GM21528 (cell line): ENCODE measurements around the gene CEACAM16.

Experiments used
- ATAC-seq: cut with Tn5 transposase; IDR thresholded peaks from one replicate; pipeline ENCODE4 v1.9.1; 2021; ENCODE audit warnings: mild to moderate bottlenecking, moderate library complexity; ENCODE audit not compliant: unreplicated experiment, low FRiP score

Gene CEACAM16

DNA sequence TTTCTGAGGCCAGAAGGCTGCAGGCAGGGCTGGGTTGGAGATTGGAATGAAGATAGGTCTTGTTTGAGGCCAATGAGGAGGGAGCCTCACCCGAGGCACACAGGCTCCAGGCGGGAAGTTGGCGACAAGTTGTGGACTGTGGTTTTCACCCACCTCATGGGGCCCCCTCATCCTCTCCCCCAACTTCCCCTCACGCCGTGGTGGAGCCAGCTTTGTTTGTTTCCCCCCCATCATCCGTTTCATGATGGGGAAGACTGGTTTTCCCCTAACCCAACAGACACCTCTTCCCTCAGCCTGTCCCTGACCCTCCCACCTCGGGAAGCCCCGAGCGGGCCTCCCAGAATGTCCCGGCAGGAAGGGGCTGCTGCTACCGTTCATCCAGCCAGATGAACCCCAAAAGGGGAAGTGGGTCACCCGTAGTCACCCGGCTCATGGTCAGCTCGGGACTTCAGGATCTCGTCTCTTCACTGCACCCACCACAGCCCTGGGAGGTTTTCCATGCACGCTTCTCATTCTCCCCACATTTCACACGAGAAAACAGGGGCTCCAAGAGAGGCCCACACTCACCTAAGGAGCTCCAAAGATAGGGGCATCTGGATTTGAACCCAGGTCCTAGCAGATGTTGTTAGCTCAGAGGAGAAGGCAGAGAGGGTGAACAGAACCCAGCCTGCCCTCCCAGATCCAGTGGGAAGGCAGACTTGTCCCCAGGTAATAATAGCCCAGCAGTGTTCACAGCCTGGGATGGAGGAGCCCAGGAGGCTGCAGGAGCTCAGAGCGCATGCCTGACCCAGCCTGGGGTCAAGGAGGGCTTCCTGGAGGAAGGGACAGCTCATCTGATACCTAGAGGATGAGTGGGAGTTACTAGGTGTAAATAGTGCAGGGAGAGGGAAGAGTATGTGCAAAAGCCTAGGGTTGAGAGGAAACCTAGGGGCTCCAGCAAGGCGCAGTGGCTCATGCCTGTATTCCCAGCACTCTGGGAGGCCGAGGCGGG is 23.5 kb downstream of the CEACAM16 start:
- ATAC-seq, result no peak

DNA sequence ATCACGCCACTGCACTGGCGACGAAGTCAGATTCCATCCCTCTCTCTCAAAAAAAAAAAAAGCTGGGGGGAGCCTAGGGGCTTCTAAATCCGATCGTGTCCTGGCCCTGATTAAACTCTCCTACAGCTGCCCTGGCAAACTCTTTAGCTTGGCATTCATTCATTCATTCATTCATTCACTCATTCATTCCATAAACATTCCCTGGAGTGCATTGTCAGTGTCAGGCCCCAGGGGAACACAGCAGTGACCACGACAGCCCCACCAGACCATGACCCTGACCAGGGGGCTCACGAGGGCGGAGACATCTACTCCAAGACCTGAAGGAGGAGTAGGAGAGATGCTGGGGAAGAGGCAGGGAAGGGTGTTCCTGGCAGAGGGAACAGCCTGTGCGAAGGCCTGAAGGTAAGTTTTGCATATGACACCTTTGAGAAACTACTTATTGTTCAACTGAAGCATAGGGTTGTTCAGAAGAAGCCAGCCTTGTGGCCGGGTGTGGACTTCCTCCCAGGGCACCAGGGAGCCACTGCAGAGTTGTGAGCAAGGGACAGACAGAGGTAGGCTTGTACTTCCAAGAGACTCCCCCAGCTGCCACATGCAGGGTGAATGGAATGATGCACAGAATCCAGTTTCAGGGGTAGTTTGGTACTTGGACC is 24.5 kb downstream of the CEACAM16 start:
- no peak for ATAC-seq

DNA sequence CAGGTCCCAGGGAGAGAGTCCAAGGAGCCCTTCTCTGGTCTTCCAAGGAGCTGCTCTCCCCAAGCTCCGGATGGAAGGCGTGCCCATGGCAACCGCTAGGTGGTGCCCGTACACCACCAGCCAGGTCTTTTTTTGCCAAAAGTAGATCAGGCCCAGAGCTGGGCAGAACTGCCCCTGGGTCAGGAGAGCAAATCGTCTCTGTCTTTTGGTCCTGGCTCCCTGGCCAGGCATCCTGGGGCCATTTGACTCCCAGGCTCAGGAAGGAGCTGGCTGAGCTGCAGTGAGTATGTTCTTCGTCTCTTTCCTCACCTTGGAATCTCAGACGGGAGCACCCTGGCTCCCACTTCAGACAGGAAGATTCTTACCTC is 25.0 kb downstream of the CEACAM16 start:
- no peak for ATAC-seq

DNA sequence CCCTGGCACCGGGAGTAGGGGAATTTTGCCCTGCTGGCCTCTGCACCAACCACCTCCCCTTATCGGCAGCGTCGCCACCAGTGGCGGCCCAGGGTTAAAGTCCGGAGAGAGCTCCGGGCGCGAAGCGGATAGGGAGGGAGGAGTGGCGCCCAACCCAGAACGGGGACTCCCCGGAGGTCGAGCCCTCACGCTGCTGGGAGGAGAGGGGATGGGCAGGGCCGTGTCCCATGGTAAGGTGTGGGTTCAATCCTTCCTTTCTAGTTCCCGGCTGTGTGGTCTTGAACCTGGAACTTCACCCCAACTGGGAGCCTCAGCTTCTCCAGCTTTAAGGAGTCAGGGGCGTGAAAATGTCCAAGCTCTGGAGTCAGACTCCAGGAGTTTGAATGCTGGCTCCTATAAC is 26.3 kb downstream of the CEACAM16 start:
- no peak for ATAC-seq

DNA sequence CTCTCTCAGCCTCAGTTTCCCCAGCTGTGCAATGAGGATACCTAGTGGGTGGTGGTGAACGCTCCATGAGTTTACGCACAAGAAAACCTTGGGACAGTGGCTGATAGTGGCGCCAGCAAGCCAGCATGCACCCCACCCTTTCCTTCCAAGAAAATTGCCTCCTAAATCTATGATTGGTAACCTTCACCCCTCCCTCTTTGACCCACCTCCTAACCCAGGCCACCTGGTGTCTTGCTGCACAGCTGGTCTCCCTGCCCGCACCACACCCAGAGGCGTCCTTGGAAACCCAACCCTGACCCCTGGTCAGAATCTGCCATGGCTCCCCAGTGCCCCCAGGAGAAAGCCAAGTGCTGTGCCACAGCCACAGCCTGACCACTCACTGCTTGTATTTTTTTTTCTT is 26.7 kb downstream of the CEACAM16 start:
- ATAC-seq, result no peak

DNA sequence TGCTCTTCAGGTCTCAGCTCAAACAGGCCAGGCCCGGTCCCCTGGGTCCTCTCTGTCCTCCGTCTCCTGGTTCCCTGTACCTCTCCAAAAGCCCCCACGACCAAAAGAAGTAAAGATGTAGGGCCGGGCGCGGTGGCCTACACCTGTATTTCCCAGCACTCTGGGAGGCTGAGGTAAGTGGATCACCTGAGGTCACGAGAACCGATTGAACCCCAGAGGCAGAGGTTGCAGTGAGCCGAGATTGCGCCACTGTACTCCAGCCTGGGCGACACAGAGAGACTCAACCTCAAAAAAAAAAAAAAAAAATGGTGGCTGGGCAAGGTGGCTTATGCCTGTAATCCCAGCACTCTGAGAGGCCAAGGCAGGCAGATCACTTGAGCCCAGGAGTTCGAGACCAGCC is 27.5 kb downstream of the CEACAM16 start:
- ATAC-seq, result no peak

DNA sequence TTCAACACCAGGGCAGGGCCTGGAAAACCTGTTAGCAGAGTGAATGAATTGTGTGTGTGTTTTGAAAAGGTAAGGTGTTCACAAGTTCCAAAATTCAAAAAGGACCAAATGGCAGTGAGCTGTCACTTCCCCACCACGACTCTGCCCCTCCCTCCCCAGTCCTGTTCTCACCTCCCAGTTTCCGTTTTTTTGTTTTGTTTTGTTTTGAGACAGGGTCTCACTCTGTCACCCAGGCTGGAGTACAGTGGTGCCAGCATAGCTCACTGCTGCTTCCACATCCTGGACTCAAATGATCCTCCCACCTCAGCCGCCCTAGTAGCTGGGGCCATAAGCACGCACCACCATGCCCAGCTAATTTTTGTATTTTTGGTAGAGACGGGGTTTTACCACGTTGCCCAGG is 29.2 kb downstream of the CEACAM16 start:
- ATAC-seq, result no peak

DNA sequence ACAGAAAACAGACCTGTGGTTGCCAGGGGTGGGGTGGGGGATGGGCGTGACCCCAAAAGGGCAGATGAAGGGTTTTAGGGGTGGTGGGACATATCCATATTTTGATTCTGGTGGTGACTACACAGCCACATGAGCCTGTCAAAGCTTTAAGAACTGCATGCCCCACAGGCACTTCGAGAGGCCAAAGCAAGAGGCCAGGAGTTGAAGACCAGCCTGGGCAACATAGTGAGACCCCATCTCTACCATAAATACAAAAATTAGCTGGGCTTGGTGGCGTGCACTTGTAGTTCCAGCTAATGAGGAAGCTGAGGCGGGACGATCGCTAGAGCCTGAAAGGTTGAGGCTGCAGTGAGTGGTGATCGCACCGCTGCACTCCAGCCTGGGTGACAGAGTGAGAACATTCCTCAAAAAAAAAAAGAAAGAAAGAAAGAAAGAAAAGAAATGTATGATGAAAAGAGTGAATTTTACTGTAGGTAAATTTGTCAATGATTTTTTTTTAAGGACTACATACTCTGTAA is 30.6 kb downstream of the CEACAM16 start:
- ATAC-seq, result no peak

DNA sequence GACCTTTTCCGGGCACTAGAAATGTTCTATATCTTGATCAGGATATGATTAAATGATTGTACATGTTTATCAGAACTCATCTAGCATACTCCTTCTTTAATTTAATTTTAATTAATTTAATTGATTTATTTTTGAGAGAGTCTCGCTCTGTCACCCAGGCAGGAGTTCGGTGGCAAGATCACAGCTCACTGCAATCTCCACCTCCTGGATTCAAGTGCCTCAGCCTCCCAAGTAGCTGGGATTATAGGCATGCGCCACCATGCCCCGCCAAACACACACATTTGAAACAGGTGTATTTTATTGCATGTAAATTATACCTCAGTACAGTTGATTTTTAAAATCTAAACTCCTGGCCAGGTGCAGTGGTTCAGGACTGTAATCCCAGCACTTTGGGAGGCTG is 32.1 kb downstream of the CEACAM16 start:
- ATAC-seq, result no peak

DNA sequence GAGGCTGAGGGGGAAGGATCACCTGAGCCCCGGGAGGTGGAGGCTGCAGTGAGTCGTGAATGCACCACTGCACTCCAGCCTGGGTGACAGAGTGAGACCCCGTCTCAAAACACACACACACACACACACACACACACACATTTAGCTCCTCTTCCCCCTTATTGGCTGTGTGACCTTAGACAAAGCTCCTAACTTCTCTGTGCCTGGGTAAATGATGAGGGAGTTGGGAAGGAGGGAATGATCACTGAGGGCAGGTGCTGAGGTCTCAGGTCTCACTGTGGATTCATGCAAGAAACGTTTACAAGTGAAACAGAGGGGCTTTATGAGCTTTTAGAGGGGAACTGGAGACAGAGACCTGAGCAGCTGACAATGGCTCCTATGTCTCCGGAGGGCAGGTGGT is 32.7 kb downstream of the CEACAM16 start:
- ATAC-seq, result no peak

DNA sequence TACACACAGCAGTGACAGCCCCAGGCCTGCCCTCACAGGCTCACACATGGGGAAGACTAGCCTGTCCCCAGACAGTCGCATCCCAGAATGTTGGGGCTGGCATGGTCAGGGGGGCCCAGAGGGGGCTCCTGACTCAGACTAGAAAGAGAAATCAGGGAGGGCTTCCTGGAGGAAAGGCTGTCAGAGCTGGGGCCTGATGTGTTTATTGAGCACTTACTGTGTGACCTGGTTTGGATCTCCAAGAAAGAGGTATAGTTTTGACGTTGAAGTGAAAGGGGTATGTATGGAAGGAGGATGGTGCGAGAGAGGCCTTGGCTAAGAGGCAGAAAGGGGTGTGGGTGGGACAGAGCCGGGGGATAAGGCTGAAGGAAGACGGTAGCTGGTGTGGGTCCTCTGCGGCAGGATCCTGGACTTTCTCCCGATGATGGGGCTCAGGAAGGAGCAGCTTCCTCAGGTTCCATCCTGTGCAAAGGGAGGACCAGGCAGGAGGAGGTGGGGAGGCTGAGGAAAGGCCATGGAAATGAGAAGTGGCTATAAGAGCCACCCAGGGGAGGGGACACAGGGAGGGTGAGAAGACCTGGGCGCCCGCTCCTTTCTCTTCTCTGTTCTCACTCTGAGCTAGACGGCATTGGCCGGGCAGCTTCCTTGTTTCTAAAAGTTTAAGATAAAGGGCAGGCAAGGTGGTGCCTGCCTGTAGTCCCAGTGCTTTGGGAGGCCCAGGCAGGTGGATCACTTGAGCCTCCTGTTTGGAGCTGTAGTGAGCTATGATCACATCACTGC is 33.5 kb downstream of the CEACAM16 start:
- no peak for ATAC-seq

DNA sequence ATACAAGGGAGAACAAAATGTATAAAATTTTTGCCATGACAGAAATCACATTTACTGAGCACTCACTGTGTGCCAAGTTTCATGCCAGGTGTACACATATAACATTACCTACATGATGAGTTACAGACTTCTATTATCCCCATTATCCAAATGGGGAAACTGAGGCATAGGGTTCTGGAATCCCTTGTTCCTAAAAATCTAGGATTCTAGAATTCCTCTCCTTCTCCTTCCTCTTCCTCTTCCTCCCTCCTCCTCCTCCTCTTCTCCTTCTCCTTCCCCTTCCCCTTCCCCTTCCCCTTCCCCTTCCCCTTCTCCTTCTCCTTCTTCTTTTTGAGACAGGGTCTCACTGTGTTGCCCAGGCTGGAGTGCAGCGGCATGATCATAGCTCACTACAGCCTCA is 35.4 kb downstream of the CEACAM16 start:
- ATAC-seq, result no peak

DNA sequence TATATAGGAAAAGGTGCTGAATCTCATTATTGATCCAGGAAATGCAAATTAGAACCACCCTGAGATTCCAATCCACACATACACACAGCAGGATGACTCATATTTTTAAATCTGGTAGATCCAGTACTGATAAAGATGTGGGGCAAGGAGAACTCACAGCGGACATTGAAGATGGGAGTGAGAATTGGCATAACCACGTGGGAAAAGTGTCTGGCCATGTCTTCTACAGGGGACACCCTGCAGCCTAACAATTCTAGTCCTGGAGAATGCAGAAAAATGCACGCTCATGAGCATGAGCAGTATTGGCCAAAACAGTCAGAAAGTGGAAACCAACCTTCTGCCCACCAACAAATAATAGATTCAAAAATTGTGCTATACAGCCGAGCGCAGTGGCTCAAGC is 36.1 kb downstream of the CEACAM16 start:
- ATAC-seq, result no peak

DNA sequence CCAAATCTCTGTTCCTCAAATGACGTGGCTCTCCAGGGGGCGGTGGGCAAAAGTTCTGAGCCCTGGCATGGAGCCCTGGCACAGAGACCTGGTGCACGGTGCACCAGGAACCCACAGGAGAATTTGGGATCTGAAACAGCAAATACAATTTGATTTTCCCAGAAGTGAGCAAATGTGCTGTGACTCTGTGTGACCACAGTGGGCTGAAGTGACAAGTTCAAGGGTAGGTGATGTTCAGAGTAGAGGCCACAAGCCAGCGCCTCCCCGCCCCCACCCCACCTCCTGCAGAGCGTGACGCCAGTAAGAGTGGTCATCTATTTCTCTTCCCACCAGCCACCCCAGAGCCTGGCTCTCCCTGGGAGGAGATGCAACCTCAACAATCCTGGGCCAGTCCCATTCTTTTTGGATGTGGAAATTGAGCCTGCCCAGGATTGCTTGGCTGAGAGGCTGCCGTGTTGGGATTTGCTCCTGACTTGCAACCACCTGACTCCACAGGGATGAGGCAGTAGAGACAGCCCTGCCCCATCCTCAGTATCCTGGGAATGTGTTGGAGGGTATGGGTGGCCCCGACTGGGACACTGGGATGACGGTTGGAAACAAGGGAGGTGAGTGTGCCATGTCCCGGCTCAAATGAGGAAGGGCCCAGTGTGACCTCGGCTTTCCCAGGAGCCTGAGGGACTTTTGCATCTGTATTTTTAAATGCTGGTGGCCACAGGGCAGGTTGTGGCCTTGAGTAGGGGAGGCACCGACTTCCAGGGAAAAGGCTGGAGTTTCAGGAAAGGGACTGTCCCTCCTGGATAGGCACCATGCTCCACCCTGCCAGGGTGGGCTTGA is 38.5 kb downstream of the CEACAM16 start:
- ATAC-seq, result no peak

DNA sequence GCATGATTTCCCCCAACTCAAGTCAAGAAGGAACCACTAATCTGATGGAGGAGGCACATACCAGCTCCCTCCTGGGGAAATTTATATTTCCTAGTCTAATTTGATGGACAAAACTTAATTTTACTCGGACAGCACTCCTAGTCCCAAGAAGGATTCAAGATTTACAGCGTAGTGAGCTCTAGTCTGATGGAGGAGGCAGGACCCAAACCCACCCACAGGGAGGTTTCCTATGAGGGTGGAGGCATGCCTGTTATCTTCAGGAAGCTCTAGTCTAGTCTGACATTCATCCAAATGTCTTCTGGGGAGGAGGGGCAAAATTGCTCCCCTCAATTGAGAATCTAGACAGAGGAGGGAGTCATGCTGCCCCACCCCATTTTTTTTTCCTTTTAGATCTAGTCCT is 39.2 kb downstream of the CEACAM16 start:
- ATAC-seq, result no peak

DNA sequence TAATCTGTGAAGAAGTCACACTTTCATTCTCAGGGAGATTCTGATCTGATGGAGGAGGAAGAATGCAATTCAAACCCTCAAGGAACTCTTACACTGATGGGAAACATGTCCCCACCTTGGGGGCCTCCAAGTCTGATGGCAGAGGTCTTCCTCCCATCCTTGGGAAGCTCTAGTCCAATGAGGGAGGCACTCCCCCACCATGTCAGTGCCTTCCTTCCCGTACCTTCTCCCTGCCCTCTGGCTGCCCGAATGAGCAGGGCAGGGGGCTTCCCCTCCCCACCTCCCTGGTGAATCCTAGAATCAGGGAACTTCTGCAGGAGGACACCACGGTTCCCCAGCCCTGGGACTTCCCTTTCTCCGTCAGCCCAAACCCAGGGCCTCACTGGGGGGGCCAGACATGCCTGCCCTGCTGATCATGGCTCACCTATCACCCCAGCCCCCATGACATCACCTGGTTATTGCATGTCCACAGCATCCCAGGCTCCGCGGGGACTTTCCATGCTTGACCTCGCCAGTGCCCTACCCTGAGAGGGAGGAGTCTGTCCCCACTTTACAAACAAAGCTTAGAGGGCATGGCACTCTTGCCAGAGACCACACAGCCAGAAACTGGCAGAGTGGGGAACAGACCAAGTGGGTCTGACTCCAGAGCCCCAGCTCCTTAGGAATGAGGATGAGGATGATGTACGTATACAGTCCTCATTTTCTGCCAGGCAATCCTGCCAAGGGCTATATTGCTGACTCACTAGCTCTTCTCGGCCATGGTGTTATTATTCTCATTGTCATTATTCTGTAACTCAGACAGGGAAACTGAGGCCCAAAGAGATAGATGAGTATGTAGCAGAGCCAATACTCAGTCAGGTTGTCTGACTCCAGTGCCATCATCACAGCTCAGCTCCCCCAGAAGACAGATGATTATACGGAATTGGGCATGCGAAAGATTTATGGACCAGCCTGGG is 39.9 kb downstream of the CEACAM16 start:
- no peak for ATAC-seq

DNA sequence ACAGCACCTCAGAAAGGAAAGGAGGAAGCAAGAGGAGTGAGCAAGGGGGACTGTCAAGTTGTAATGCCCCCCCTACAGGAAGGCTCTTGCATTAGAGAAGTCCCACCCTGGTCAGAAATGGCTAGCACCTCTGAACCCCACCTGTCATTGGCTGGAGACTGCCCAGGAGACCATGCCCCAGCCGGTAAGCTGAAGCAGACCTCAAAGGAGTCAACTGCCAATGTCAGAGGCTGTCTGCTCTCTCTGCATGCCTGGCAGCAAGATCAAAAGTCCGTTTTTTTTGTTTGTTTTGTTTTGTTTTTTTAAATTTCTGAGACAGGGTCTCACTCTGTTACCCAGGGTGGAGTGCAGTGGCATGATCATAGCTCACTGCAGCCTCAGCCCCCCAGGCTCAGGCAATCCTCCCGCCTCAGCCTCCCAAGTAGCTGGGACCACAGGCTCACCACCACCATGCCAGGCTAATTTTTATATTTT is 41.4 kb downstream of the CEACAM16 start:
- ATAC-seq, result no peak

DNA sequence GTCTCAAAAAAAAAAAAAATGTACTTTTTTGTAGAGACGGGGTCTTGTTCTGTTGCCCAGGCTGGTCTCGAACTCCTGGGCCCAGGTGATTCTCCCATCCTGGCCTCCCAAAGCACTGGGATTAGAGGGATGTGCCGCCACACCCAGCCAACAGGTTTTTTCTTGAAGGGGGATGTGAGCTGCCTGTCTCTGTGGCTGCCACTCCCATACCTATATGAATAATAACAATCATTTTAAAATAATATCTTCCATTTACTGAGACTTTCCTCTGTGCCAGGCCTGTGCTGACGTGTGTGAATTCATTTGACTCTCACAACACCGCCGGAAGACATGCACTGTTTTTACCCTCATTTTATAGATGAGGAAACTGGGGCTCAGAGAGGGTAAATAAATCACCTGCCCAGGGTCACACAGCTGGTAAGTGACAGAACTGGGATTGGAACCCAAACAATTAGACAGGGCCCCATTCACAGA is 42.3 kb downstream of the CEACAM16 start:
- no peak for ATAC-seq

DNA sequence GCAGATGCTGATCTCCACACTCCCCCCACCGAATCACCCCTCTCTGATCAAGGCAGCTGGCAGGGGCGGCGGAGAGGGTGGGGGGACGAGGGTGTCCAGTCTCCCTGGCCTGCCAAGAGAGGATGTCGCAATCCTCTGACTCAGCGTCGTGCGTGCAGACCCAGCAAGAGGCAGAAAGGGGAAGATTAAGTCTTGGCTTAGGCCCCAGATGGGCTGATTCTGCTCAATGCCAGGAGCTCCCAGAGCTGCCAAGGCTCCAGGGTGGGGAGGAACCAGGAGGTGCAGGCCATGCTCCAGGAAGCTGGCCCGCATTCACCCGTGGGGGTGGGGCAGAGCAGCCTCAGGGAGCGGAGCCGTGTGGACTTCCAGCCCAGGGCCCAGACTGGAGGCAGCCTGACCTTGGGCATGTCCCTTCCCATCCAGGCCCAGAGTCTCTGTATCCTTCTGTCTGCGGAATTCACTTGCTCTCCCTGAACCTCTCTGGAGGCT is 42.9 kb downstream of the CEACAM16 start:
- ATAC-seq, result no peak
